Caco-2 (cell line): ENCODE measurements around the gene COL26A1. TPM values are rescaled to one million over a fixed set of nuclear protein-coding genes. Genes with fewer than 3 reads are reported as not detected.
A peak's percentile ranks its signal among the peaks of the same experiment; 100 is the strongest.

ENCODE experiments used
- BruUV-seq: library from RNA; stranded (reverse); fragments of 400-500 nt; replicated peaks from 2 replicates; lab custom pipeline; 2021; lab: Mats Ljungman, UMichigan
- CTCF ChIA-PET: fragments of 300-600 bp; sonication (Branson Sonifier 250); formaldehyde crosslinking; loops from one replicate; lab custom pipeline; 2022; ENCODE audit warnings: antibody characterized with exemption; lab: Charles Lee
- POLR2A ChIA-PET: fragments of 300-600 bp; sonication (Branson Sonifier 250); formaldehyde crosslinking; loops from one replicate; lab custom pipeline; 2022; ENCODE audit warnings: antibody characterized with exemption; lab: Charles Lee
- DNase-seq, 2 experiments: peaks; one replicate each; pipeline versions ENCODE4 v3.0.0 to v3.0.0-alpha.2; 2020 to 2022
- H3K27me3 ChIP-seq: replicated peaks from 2 replicates; pipeline ENCODE4 v1.6.0; 2011; ENCODE audit warnings: low read length; ENCODE audit not compliant: control insufficient read depth, insufficient read depth
- H3K36me3 ChIP-seq: 2 replicates; pipeline ENCODE4 v1.5.1; 2011; ENCODE audit warnings: low read length; ENCODE audit not compliant: control insufficient read depth, insufficient read depth
- H3K4me1 ChIP-seq: fragments of 250-450 bp; sonication (Bioruptor Pico); 2 replicates; pipeline ENCODE4 v1.5.1; 2020; ENCODE audit warnings: mild to moderate bottlenecking
- H3K4me3 ChIP-seq: 2 replicates; pipeline ENCODE4 v1.5.1; 2011; ENCODE audit warnings: low read depth, mild to moderate bottlenecking, control low read depth, low read length
- H3K9me3 ChIP-seq: fragments of 250-450 bp; sonication (Bioruptor Pico); 2 replicates; pipeline ENCODE4 v1.5.1; 2020; ENCODE audit warnings: mild to moderate bottlenecking, moderate library complexity
- H3K27ac Mint-ChIP-seq: one replicate; pipeline ENCODE4 v1.8.0; 2022; ENCODE audit warnings: mixed read lengths; ENCODE audit not compliant: unreplicated experiment
- H3K27me3 Mint-ChIP-seq: one replicate; pipeline ENCODE4 v1.8.0; 2022; ENCODE audit warnings: mixed read lengths; ENCODE audit not compliant: insufficient read depth, unreplicated experiment
- H3K36me3 Mint-ChIP-seq: one replicate; pipeline ENCODE4 v1.8.0; 2022; ENCODE audit warnings: mild to moderate bottlenecking, mixed read lengths; ENCODE audit not compliant: insufficient read depth, unreplicated experiment
- H3K4me1 Mint-ChIP-seq: one replicate; pipeline ENCODE4 v1.8.0; 2022; ENCODE audit warnings: low read depth, mixed read lengths; ENCODE audit not compliant: unreplicated experiment
- H3K4me3 Mint-ChIP-seq: one replicate; pipeline ENCODE4 v1.8.0; 2022; ENCODE audit warnings: mild to moderate bottlenecking, moderate library complexity, mixed read lengths; ENCODE audit not compliant: unreplicated experiment
- H3K9me3 Mint-ChIP-seq: one replicate; pipeline ENCODE4 v1.8.0; 2022; ENCODE audit warnings: mixed read lengths; ENCODE audit not compliant: unreplicated experiment
- intact Hi-C: fragments of 100-400 bp; cut with micrococcal nuclease; formaldehyde crosslinking; loops from one replicate; pipeline ENCODE4 v1.10.0; 2022; ENCODE audit not compliant: unreplicated experiment
- total RNA-seq: library from RNA; stranded (reverse); gene quantifications from 2 replicates; pipeline ENCODE4 v1.2.3, GENCODE V29; 2022
- TF ChIP-seq, protein P1 (sequence below), 2 experiments: fragments of 200-600 bp in 1 of 2; IDR thresholded peaks; 1 replicate in 1 of 2; 2 replicates in 1 of 2; pipeline versions ENCODE4 v1.5.1 to v1.8.0; 2011 to 2022; ENCODE audit warnings: antibody characterized with exemption in 1 of 2, control low read depth in 1 of 2, inconsistent platforms in 1 of 2, low read depth in 1 of 2, low read length in 1 of 2, mild to moderate bottlenecking in 1 of 2, moderate library complexity in 1 of 2; ENCODE audit not compliant: insufficient read depth in 1 of 2, severe bottlenecking in 1 of 2, unreplicated experiment in 1 of 2

COL26A1 gene
- total RNA-seq, 1 experiment from 2014 or later, result 23.3 TPM

DNA sequence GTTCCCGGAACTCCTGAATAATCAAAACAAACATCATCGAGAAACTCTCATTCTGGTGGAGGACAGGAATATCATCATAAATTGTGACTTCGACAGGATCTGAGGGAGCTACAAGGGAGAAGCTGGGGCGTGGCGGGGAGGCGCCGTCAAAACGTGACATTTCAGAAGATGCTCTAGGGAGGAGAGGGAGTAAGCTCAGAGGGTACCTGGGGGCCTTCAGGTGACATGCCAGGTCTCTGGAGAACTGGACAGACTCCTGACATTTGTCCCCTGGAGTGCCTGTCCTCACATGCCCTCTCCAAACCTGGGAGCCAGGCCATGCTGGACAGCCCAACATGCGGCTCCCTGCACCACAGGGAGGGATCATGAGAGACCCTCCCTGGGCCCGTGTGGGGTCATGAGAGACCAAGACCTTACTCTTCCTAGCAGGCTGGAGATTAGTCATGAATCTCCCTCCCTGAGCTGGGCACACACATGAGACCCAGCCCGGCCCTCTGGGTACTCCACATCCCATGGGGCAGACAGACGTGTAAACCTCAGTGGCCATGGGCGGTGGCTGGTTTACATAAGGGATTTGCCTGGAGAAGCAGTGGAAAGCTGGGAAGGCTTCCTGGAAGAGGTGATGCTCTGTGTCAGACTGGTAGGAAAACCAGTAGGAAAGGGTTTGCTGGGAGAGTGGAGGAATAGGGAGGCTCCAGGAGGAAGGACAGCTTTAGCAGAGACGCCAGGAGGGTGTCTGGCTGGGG is 185.4 kb downstream of the COL26A1 start:
- Histone ChIP-seq H3K4me1 (0 out of 2 replicates have a peak, but pooled peaks cover 3% of the 10 kb centered on the region), H3K36me3 (peaks cover 2% of the 10 kb centered on the region; the same call in 1 of the 2 replicates), H3K9me3 (no peaks in the 10 kb centered on the region), H3K4me3 (no peak overlapping the region), H3K27me3 (no peaks in the 10 kb centered on the region)
- H3K27ac Mint-ChIP-seq, result no peak overlapping the region
- H3K4me1 Mint-ChIP-seq, result no peaks in the 10 kb centered on the region
- no peak overlapping the region for H3K4me3 Mint-ChIP-seq
- no TSS peak for BruUV-seq
- intact Hi-C loops, result no loop called here
- H3K9me3 Mint-ChIP-seq, result no peaks in the 10 kb centered on the region
- peaks cover 8% of the 10 kb centered on the region for H3K36me3 Mint-ChIP-seq
- DNase-seq, result peak in 1 of 2 experiments; percentile 22
- TF ChIP-seq, protein P1, sequence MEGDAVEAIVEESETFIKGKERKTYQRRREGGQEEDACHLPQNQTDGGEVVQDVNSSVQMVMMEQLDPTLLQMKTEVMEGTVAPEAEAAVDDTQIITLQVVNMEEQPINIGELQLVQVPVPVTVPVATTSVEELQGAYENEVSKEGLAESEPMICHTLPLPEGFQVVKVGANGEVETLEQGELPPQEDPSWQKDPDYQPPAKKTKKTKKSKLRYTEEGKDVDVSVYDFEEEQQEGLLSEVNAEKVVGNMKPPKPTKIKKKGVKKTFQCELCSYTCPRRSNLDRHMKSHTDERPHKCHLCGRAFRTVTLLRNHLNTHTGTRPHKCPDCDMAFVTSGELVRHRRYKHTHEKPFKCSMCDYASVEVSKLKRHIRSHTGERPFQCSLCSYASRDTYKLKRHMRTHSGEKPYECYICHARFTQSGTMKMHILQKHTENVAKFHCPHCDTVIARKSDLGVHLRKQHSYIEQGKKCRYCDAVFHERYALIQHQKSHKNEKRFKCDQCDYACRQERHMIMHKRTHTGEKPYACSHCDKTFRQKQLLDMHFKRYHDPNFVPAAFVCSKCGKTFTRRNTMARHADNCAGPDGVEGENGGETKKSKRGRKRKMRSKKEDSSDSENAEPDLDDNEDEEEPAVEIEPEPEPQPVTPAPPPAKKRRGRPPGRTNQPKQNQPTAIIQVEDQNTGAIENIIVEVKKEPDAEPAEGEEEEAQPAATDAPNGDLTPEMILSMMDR (IDR thresholded peaks at IDR 0.05; ENCODE audit: insufficient read depth in 1 of 2, low read depth in 1 of 2, low read length in 1 of 2, severe bottlenecking in 1 of 2, unreplicated experiment in 1 of 2), result no peak
- POLR2A ChIA-PET, result no interaction called here
- H3K27me3 Mint-ChIP-seq, result no peaks in the 10 kb centered on the region
- CTCF ChIA-PET, result no interaction called here

DNA sequence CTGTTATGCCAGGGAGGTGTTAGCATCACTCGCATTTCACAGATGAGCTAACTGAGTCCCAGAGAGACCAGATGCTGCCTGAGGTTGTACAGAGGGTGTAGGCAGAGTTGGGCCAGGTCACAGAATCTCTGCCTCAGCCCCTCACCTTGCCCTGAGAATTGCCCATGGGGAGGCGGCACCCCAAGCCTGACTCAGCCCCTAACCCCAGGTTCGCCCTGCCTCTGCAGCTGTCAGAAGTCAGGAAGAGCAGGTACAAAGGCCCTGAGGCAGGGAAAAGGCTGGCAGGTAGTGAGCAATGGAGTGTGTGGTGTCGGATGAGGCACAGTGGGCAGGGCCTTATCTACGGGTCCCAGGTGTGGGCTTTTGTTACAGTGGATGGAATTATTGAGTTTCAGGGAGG is 187.1 kb downstream of the COL26A1 start:
- peak in 1 of 2 experiments; percentile 23 for DNase-seq
- Mint-ChIP-seq H3K36me3 (peaks cover 7% of the 10 kb centered on the region), H3K27ac (no peak overlapping the region), H3K4me1 (peaks cover 8% of the 10 kb centered on the region), H3K9me3 (no peaks in the 10 kb centered on the region), H3K4me3 (no peak overlapping the region), H3K27me3 (no peaks in the 10 kb centered on the region)
- intact Hi-C loops, result loop anchor here (2.0 kb wide), 1 partner anchor 35 kb away; no protein-coding TSS in a partner anchor
- Histone ChIP-seq H3K36me3 (peaks cover 2% of the 10 kb centered on the region; the same call in 1 of the 2 replicates), H3K4me3 (no peak overlapping the region), H3K9me3 (no peaks in the 10 kb centered on the region), H3K4me1 (0 out of 2 replicates have a peak, but pooled peaks cover 3% of the 10 kb centered on the region), H3K27me3 (no peaks in the 10 kb centered on the region)
- ChIA-PET CTCF (no interaction called here), POLR2A (no interaction called here)
- TF ChIP-seq, protein P1 (IDR thresholded peaks at IDR 0.05; ENCODE audit: insufficient read depth in 1 of 2, low read depth in 1 of 2, low read length in 1 of 2, severe bottlenecking in 1 of 2, unreplicated experiment in 1 of 2), result no peak
- BruUV-seq, result no TSS peak

DNA sequence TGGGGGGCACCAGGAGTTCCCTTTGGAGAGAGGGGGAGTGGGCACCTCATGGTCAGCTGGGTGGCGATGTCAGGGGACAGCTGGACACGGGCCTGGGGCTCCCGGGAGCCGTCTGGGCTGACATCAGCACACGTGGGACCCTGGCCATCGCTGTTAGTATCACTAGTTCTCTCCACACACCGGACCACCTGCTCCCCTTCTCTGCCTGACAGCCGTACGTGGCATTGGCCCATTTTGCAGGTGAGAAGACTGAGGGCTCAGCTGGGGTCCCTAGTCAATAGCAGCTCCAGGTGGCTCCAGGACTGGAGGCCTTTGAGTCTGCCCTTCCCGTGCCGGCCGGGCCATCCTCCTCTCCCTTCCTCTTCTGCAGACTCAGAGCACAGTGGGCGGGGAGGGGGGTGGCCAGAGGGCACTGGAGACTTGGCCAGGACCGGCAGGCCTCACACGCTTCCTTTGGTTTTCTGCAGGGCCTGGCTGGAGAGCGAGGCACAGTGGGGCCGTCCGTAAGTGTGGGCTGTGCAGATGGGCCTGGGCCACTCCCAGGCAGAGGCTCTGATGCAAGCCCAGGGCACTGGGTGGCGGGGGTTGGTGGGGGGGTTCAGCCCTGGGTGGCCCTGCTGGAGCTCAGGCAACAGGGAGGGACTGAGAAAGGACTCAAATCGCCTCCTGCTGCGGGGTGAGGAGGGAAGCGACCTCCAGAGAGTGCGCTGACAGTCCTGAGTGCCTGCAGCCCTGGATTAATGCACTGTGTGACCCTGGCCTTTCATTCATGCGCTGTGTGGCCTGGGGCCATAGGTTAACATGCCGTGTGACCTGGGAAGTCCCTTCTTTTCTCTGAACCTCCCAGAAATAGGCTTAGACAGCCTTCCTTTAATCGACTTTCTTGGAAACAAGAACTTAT is 188.2 kb downstream of the COL26A1 start:
- Histone ChIP-seq H3K27me3 (no peaks in the 10 kb centered on the region), H3K9me3 (no peaks in the 10 kb centered on the region), H3K36me3 (peaks cover 2% of the 10 kb centered on the region; the same call in 1 of the 2 replicates), H3K4me3 (no peak overlapping the region), H3K4me1 (0 out of 2 replicates have a peak, but pooled peaks cover 3% of the 10 kb centered on the region)
- Mint-ChIP-seq H3K27ac (no peak overlapping the region), H3K36me3 (peaks cover 7% of the 10 kb centered on the region), H3K9me3 (no peaks in the 10 kb centered on the region), H3K4me3 (no peak overlapping the region), H3K4me1 (peaks cover 8% of the 10 kb centered on the region), H3K27me3 (no peaks in the 10 kb centered on the region)
- TF ChIP-seq, protein P1 (IDR thresholded peaks at IDR 0.05; ENCODE audit: insufficient read depth in 1 of 2, low read depth in 1 of 2, low read length in 1 of 2, severe bottlenecking in 1 of 2, unreplicated experiment in 1 of 2), result no peak
- POLR2A ChIA-PET, result no interaction called here
- peak; percentile 47 to 55 for DNase-seq
- intact Hi-C loops, result loop anchor here (2.0 kb wide), 1 partner anchor 34 kb away; no protein-coding TSS in a partner anchor
- BruUV-seq, result no TSS peak
- CTCF ChIA-PET, result interaction anchor here (1.0 kb wide), 1 partner anchor 8 kb away, joined by 3 read pairs; no protein-coding TSS in a partner anchor
